GM18526 (cell line): Measurements from ENCODE around the gene POC5.

Source experiments
- POLR2A ChIP-seq: IDR thresholded peaks from 3 replicates; pipeline ENCODE4 v1.6.1; 2011; ENCODE audit not compliant: insufficient read length; ENCODE audit errors: extremely low read depth

POC5 gene

DNA sequence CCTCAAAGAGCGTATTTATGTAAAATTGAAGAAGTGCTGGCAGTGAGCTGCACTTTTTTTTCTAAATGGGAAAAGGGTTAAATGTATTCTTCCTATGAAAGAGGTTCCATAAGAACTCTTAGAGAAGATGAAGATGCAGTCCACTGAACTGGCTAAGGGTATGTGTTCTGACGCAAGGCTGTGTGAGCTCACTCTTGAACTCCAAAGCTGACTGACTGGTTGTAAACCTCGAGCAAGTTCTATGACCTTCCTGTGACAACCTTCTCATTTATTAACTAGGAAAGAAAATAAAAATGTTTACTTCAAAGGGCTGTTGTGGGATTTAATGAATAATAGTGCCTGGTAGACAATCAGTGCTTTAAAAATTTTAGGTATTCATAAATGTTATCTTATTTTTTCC lies 46.7 kb downstream of the POC5 start:
- TF ChIP-seq POLR2A: no peak

DNA sequence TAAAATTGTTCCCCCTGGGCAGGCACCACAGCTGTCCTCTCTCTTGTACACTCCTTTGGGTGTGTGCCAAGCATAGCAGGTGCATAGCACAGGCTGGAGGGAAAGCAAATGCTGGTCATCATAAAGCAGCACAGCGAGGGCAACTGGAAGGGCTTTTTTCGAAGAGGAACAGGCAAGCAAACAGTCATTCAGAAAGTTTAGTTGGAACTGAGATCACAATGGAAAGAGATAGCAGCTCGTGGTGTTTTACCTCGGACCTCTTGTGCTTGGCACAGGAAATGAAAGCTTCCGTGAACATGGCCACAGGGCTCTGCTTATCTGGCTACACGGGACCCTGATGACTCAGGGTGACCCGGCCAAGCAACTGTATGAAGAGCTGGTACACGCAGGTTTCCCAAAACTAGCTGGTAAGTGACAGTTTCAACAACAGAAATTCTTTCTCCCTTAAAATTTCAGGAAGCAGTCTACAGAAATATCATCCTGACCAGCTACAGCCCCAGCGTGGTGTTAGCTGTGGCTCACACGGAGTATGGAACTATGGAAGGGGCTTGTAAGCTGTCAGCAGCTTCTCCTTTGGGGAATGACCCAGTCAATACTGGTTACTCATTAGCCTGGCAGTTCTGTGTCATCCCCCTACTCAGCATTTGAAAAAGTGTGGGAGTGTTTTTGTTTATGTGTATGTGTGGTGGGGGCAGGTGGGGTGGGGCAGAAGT lies 48.1 kb downstream of the POC5 start:
- peak; percentile 52 for TF ChIP-seq POLR2A

DNA sequence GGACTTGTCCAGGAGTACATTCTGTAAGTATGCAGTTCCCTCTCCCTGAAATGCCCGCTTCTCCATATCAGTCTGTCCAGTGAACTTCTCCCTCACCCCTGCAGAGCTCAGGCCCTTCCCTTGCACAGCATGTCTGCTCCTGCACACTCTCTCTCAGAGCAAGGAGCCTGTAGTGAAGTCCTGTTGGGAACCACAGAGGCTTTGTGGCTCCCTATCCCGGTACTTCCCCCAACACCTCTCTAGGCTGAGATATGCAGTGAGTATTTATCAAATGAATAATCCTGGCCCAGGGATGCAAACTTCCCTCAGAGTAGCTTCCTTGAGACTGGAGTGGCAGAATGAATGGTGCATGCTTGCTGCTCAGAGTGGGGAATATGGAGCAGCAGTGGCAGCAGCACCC lies 48.8 kb downstream of the POC5 start:
- TF ChIP-seq POLR2A: no peak

DNA sequence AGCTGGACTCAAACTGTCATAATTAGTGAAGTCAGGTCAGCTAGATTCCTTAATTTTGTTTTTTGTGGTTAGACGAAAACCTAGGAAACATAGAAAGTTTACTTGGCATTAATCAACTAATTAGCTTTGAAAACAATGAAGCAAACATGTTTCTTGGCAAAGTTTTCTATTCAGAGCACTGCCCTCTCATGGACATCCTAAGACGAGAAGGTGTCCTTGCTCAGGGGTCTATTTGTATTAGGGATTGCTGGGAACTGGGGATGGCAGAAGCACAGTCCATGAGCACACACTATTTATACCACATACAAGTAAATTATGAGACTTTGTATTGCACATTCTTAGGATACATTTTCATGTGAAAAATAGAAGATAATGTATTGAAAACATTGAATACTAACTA lies 49.7 kb downstream of the POC5 start:
- no peak for TF ChIP-seq POLR2A

DNA sequence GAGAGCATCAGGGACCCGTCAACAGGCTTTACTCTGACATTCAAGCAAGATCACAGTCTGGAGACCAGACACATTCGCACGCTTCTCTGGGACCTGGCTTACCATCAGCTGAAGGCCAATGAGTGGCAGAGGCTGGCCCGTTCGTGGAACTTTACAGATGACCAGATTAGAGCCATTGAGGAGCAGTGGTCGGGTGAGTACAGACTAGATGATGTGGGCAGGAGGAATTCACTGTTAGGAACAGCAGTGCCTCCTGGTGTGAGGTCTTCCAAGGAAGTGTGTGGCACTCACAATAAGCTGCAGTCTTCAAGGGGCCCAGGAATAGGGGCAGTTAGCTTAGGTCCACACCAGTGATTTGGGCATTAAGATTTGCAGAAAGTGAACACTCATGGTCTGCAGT lies 50.4 kb downstream of the POC5 start:
- TF ChIP-seq POLR2A: no peak

DNA sequence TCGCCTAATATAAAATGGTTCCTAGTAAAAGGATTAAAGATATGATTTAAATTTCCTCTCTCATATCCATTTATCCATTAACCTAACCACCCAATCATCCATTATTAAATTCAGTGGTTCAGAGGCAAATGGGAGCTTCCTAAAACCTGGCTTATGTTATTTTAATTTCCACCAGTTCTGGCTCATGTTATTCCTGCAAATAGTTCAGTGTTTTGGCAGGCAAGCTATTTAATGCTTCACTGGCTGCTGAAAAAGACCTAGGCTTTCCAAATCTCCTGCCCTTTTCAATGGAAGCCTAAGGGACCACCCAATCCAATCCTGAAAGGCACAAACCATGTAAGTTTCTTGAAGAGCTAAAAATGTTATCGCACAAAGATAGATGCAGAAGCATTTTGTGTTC lies 52.3 kb downstream of the POC5 start:
- TF ChIP-seq POLR2A: no peak

DNA sequence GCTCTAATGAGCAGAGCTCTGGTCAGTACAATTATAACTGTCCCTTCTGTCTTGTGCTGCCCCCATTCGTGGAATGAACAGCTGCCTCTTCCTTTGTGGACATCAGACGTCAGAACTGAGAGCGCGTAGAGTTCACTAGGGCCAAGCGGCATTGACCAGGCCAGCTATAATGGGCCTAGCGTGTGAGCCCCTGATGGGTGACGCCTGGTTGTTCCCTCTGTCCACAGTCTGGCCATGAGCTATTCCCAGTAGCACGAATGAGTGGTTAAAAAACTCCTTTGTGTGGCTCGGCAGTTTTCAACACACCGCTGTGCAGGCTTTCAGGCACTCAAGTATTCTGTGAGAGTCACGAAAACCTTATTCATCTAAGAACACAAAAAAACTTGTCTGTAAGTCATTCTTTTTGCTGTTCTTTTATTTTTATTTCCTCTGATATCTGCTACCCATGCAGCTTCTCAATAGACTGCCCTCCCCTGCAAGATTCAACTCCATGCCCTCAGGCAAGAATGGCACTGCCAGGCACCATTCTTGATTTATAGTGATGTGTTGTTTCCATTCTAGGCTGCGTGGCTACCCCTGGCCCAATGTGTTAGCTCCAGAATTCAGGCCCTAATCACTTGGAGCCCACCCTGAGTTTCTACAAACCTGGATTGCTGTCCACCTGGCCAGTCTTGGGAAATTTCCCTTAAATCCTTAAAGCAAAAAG lies 53.5 kb downstream of the POC5 start:
- no peak for TF ChIP-seq POLR2A

DNA sequence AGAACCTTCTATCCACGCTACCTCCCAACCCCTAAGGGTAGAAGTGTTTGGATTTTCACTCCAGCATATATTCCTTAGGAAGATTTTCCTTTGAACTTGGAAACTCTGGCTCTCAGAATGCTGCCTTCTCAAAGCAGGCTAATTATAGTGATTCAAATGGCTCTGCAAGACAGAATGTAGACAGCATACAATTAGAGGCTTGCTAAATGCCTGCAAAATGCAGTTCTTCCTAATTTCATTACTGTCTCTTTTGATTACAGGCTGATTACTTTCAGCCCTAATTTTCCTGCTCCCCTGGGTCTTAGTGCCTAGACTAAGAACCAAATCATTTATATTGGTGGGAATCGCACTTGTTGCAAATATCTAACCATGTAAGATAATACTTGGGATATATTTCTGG lies 55.2 kb downstream of the POC5 start:
- no peak for TF ChIP-seq POLR2A

DNA sequence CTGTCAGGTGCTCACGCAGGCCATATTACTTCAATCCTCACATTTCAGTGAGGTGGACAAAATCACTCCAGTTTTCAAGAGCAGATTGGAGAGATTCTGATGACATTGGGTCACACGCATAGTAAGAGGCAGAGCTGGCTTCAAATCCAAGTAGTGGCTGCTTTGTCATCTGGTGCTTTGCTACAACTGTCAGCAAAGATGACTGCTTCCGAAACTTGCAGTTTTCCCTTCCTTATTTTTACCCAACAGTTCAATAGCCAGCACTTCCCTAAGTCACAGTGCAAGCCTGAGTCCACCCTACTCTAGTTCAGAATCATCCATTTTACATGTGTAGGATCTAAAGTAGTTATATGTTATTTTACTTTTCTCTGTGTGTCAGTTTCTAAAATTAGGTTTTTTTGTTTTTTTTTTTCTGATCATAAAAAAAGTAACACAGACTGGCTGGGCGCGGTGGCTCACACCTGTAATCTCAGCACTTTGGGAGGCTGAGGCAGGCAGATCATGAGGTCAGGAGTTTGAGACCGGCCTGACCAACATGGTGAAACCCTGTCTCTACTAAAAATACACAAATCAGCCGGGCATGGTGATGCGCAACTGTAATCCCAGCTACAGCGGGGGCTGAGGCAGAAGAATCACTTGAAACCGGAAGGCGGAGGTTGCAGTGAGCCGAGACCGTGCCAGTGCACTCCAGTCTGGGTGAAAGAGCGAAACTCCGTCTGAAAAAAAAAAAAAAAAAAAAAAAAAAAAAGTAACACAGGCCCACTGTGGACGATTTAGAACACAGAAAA lies 56.4 kb downstream of the POC5 start:
- no peak for TF ChIP-seq POLR2A

DNA sequence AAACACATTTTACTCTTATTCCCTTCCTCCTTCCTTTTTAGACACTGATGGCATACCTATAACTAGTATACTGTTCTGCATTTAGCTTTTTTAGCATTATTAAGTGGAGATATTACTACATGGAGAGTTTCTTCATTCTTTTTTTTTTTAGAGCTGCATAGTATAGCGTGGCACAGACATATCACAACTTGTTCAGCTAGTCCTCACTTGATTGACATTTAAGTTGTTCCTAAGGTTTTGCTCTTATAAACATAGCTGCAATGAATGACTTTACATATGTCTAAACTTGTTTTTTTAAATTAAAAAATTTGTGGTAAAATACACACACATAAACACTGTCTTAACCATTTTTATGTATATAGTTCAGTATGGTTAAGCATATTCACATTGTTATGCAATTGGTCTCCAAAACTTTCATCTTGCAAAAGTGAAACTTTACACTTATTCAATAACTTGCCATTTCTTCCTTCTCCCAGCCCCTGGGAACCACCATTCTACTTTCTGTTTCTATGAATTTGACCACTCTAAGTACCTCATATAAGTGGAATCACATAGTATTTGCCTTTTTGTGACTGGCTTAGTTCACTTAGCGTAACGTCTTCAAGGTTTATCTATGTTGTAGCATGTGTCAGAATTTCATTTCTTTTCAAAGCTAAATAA lies 57.3 kb downstream of the POC5 start:
- no peak for TF ChIP-seq POLR2A

DNA sequence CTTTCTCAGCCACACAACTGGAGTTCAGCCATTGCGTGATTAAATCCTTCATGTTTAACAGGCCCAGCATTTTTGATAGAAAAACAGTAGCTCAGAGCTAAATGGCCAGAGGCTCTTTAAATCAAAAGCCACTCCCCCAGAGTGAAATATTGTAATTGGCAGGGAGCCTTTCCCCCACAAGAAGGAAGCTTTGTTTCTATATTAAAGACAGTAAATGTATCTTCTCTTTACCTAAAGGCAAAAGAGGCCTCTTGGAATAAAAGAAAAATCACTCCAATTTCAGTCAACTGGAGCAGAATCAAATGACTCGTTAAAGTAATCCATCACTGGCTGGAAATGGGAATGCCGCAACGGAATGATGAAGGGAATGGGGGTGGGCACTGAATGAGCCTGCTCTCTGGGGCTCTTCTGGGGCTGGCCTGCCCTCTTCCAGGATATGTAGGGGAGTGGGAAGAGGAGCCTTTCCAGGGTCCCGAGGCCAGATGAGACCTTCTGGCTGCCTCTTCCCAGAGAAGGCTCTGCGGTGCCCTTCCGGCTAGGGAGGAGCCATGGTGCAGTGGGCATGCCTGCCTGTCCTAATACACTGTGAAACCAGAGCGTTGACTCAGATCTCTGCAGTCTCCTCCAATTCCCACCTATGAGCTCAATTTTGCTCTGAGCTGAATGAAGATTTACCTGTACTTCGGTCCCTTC lies 60.8 kb downstream of the POC5 start:
- TF ChIP-seq POLR2A: no peak

DNA sequence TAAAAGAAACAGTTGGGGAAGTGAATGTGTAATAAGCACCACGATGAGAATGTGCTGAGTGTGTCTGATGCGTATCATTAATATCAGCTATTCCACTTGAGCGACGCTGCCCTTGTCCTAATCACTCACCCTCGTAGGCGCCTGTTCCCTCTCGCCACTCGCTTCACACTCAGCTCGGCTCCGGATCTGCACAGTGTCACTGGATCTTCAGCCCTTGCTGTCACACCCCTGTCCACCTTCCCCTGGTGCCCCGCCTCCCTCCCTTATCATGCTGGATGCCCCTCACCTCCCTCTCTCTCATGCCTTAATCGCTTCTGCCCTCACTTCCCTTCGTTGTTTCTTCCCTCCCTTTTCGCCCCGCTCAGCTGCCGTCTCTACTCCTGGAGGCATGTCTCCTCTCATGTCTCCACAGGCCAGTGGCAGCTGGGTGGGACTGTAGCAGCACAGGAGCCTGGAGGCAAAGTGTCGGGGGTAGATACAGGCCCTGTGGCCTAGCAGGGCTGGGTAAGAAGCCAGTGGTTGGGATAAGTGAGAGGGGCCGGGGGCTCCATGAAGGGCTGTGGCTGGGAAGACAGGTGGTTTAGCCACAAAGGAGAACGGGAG lies 62.4 kb downstream of the POC5 start:
- TF ChIP-seq POLR2A: no peak

DNA sequence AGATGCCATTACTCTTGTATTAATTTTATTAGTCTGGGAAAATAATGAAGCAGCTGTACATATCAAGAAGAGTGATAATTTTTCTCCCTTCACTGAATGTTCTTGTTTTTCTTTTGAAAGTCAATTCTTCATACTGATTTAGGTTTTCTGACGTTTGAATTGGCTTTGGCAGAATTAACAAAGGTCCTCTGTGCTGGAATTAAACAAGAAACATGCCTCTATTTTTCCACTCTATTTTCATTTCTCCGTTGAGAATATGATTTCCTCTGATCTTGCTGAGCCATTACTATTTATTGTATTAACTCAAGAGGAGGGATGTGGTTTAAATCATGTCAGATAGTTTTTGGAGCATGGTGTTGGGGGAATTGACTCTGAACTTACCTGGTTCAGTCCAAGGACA lies 63.7 kb downstream of the POC5 start:
- TF ChIP-seq POLR2A: no peak

DNA sequence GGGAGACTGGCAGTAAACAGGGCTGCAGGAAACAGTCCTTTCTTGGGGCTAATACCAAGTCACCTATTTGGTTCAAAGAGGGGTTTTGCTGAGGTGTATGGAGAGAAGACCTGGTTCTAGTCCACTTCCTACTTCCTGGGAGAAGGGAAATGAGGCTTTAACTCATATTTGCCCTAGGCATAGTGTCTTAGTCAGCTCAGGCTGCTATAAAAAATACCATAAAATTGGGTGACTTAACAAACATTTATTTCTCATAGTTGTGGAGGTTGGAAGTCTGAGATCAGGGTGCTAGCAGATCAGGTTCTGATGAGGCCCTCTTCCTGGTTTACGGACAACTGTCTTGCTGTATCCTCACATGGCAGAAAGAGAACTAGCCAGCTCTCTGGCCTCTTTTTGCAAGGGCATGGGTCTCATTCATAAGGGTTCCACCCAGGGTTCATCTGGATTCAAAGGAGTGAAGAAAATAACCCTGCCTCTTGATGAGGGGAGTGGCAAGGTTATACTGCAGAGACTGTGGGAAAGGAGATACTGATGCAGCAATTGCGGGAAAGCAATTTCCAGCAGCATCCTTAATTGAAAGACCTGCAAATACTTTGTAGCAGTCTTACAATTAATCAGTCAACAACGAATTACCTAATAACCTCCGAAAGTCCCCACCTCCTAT lies 65.5 kb downstream of the POC5 start:
- no peak for TF ChIP-seq POLR2A
